HCT116 (cell line): Measurements from ENCODE around the gene MRPL24. TPM values are rescaled to one million over a fixed set of nuclear protein-coding genes. Genes with fewer than 3 reads are reported as not detected.
A peak's percentile ranks its signal among the peaks of the same experiment; 100 is the strongest.

Experiments used
- ATAC-seq: fragments of 200-7000 bp; cut with Tn5 transposase; 2 replicates; pipeline ENCODE4 v1.9.1; 2020; ENCODE audit warnings: mild to moderate bottlenecking, moderate library complexity
- BruUV-seq: library from RNA; stranded (reverse); fragments of 400-500 nt; replicated peaks from 2 replicates; lab custom pipeline; 2021; lab: Mats Ljungman, UMichigan
- CTCF ChIA-PET: fragments of 300-600 bp; sonication (Branson Sonifier 250); formaldehyde crosslinking; loops from one replicate; lab custom pipeline; 2021; ENCODE audit warnings: antibody characterized with exemption; lab: Charles Lee
- POLR2A ChIA-PET: fragments of 300-600, 350-600 bp; sonication (Branson Sonifier 250); formaldehyde crosslinking; loops from one replicate; lab custom pipeline; 2021; ENCODE audit warnings: antibody characterized with exemption; lab: Charles Lee
- RAD21 ChIA-PET, 2 experiments: fragments of 300-600 bp; sonication (Branson Sonifier 250); formaldehyde crosslinking; loops; one replicate each; lab custom pipeline; 2023; ENCODE audit warnings: low total read pairs in 2 of 2; ENCODE audit not compliant: uncharacterized antibody in 2 of 2, unreplicated experiment in 2 of 2, low non-redundant PET in 1 of 2; lab: Charles Lee
- DNase-seq: peaks from one replicate; pipeline ENCODE4 v3.0.0-alpha.2; 2010; ENCODE audit warnings: low read depth, low spot score
- H2AFZ ChIP-seq: fragments of 200-600 bp; shearing (Covaris generic), sonication (generic); 2 replicates; pipeline ENCODE4 v1.6.1; 2017; ENCODE audit warnings: low read depth, mixed run types, mixed read lengths, antibody characterized with exemption, low read length; ENCODE audit not compliant: poor library complexity, severe bottlenecking
- H3K27ac ChIP-seq: 2 replicates; pipeline ENCODE4 v1.5.1; 2012; ENCODE audit warnings: low read depth, low read length
- H3K27me3 ChIP-seq: fragments of 200-600 bp; sonication (generic); 2 replicates; pipeline ENCODE4 v1.6.1; 2016; ENCODE audit warnings: mixed run types, low read length, mixed read lengths; ENCODE audit not compliant: insufficient read depth
- H3K36me3 ChIP-seq, 2 experiments: fragments of 200-500 bp in 1 of 2; fragments of 200-600 bp in 1 of 2; sonication (Bioruptor generic) in 1 of 2; sonication (generic) in 1 of 2; 2 replicates each; pipeline versions ENCODE4 v1.5.1 to v1.6.1; 2014 to 2016; ENCODE audit warnings: low read length in 2 of 2, inconsistent platforms in 1 of 2, mixed read lengths in 1 of 2, mixed run types in 1 of 2; ENCODE audit not compliant: insufficient read depth in 2 of 2, control insufficient read depth in 1 of 2
- H3K4me1 ChIP-seq, 2 experiments: fragments of 200-600 bp in 1 of 2; sonication (generic) in 1 of 2; 2 replicates each; pipeline versions ENCODE4 v1.5.1 to v1.6.1; 2012 to 2017; ENCODE audit warnings: low read length in 2 of 2, inconsistent platforms in 1 of 2, mild to moderate bottlenecking in 1 of 2, mixed read lengths in 1 of 2, mixed run types in 1 of 2, moderate library complexity in 1 of 2; ENCODE audit not compliant: insufficient read depth in 2 of 2, control insufficient read depth in 1 of 2
- H3K4me2 ChIP-seq: fragments of 200-600 bp; sonication (generic); 2 replicates; pipeline ENCODE4 v1.6.1; 2017; ENCODE audit warnings: mixed run types, low read length, mixed read lengths
- H3K4me3 ChIP-seq, 2 experiments: fragments of 200-600 bp in 1 of 2; sonication (generic) in 1 of 2; replicated peaks in 1 of 2; 2 replicates each; pipeline ENCODE4 v1.5.1; 2011 to 2016; ENCODE audit warnings: low read length in 2 of 2, control low read depth in 1 of 2, low read depth in 1 of 2, mild to moderate bottlenecking in 1 of 2, mixed read lengths in 1 of 2, mixed run types in 1 of 2
- H3K79me2 ChIP-seq: fragments of 200-600 bp; sonication (generic); 2 replicates; pipeline ENCODE4 v1.6.1; 2017; ENCODE audit warnings: mild to moderate bottlenecking, mixed run types, low read length, moderate library complexity, mixed read lengths; ENCODE audit not compliant: insufficient read depth
- H3K9ac ChIP-seq: fragments of 200-600 bp; sonication (generic); 2 replicates; pipeline ENCODE4 v1.6.1; 2016; ENCODE audit warnings: low read length, mixed read lengths
- H3K9me2 ChIP-seq: fragments of 200-600 bp; sonication (generic), shearing (Covaris generic); 2 replicates; pipeline ENCODE4 v1.6.1; 2017; ENCODE audit warnings: mixed run types, mild to moderate bottlenecking, moderate library complexity; ENCODE audit not compliant: insufficient read depth
- H3K9me3 ChIP-seq, 2 experiments: fragments of 200-500 bp in 1 of 2; fragments of 200-600 bp in 1 of 2; sonication (Bioruptor generic) in 1 of 2; sonication (generic) in 1 of 2; 2 replicates each; pipeline ENCODE4 v1.6.1; 2014 to 2017; ENCODE audit warnings: low read length in 2 of 2, mixed read lengths in 2 of 2, inconsistent platforms in 1 of 2, low read depth in 1 of 2, mild to moderate bottlenecking in 1 of 2, mixed run types in 1 of 2, moderate library complexity in 1 of 2; ENCODE audit not compliant: control insufficient read depth in 1 of 2, insufficient read depth in 1 of 2
- H4K20me1 ChIP-seq: fragments of 200-600 bp; sonication (generic), shearing (Covaris generic); 2 replicates; pipeline ENCODE4 v1.6.1; 2017; ENCODE audit warnings: mixed run types, mild to moderate bottlenecking, moderate library complexity; ENCODE audit not compliant: insufficient read depth
- EGR1 ChIP-seq: IDR thresholded peaks from 2 replicates; pipeline ENCODE4 v1.6.1; 2012; ENCODE audit warnings: low read depth
- ELF1 ChIP-seq: IDR thresholded peaks from 2 replicates; pipeline ENCODE4 v1.6.1; 2012; ENCODE audit warnings: low read depth, borderline replicate concordance
- POLR2AphosphoS5 ChIP-seq: IDR thresholded peaks from 2 replicates; pipeline ENCODE4 v1.6.1; 2011; ENCODE audit warnings: mild to moderate bottlenecking, low read depth, low read length, moderate library complexity
- RAD21 ChIP-seq: IDR thresholded peaks from 2 replicates; pipeline ENCODE4 v1.6.1; 2012; ENCODE audit warnings: low read depth, mild to moderate bottlenecking
- SP1 ChIP-seq: IDR thresholded peaks from 2 replicates; pipeline ENCODE4 v1.6.1; 2012; ENCODE audit warnings: low read depth
- YY1 ChIP-seq: IDR thresholded peaks from 2 replicates; pipeline ENCODE4 v1.6.1; 2011; ENCODE audit warnings: low read length, low read depth, moderate library complexity, mild to moderate bottlenecking; ENCODE audit not compliant: insufficient replicate concordance; ENCODE audit errors: extremely low read depth
- intact Hi-C: fragments of 100-400 bp; cut with micrococcal nuclease; formaldehyde crosslinking; loops from 2 replicates; pipeline ENCODE4 v1.10.0; 2022
- total RNA-seq: library from RNA; stranded (reverse); gene quantifications from one replicate; pipeline ENCODE4 v1.2.1, GENCODE V29; 2021; ENCODE audit not compliant: unreplicated experiment
- TF ChIP-seq, protein P1 (sequence below): IDR thresholded peaks from 2 replicates; pipeline ENCODE4 v1.6.1; 2012
- TF ChIP-seq, protein P2 (sequence below), 3 experiments: fragments of 200-600 bp in 1 of 3; sonication (generic) in 1 of 3; IDR thresholded peaks in 2 of 3; conservative IDR thresholded peaks in 1 of 3; 2 replicates each; pipeline ENCODE4 v1.5.1; 2012 to 2017; ENCODE audit warnings: low read depth in 2 of 3, low read length in 2 of 3, antibody characterized with exemption in 1 of 3, borderline replicate concordance in 1 of 3, control low read depth in 1 of 3, mild to moderate bottlenecking in 1 of 3, mixed read lengths in 1 of 3, mixed run types in 1 of 3, moderate library complexity in 1 of 3; ENCODE audit not compliant: insufficient read depth in 1 of 3
- TF ChIP-seq, protein P3 (sequence below): IDR thresholded peaks from 2 replicates; pipeline ENCODE4 v1.6.1; 2012

MRPL24 gene
- total RNA-seq, 1 experiment from 2014 or later: 111 TPM

DNA sequence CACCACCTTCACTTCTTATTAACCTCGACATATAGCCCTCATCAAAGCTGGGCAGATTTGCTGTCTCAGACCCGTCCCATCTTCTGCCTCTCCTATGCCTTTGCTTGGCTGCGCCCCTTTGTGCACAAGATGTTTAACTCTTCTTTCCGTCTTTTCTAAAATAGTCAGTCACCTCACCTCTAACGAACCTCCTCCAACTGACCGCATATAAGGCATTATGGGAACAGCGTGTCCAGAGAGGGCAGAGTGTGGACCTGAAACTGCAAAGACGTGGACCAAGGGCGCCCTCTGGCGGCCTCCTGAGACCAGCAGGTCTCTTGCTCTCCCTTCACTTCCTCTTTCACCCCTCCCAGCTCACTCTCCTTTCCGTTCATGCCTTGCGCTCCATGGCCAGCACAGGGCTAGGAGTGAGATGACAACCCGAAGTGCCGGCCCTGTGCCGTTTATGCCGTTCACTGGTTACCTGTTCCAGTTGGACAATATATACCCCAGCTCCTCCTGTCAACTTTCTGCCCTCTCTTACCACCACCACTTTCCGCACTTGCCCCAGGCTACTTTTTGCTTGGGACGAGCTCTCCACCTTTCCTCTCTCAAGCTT lies 15.1 kb downstream of the MRPL24 start:
- Histone ChIP-seq H4K20me1 (peaks cover 22% of the 10 kb centered on the region; the same call in 1 of the 2 replicates), H3K4me3 (peak overlapping the region; percentile 92 to 93), H3K27me3 (no peaks in the 10 kb centered on the region), H3K9ac (peak overlapping the region; percentile 93), H3K79me2 (peaks cover 83% of the 10 kb centered on the region)
- ChIA-PET POLR2A (interaction anchor here (0.6 to 4.9 kb wide), 14 partner anchors 13 to 134 kb away, joined by 3 to 69 read pairs (median 4); partner anchors contain the start of genes CRABP2, MRPL24 and PRCC), RAD21 (interaction anchor here (0.6 to 3.1 kb wide), 14 partner anchors 15 to 203 kb away, joined by 3 to 67 read pairs (median 5); partner anchors contain the start of genes CRABP2 (in 2 of the 2), NTRK1 (in 2 of the 2) and MRPL24 (in 1 of the 2))
- peak; percentile 83 for DNase-seq
- no peak for TF ChIP-seq RAD21
- TF ChIP-seq, protein P1, sequence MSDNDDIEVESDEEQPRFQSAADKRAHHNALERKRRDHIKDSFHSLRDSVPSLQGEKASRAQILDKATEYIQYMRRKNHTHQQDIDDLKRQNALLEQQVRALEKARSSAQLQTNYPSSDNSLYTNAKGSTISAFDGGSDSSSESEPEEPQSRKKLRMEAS: no peak
- TF ChIP-seq, protein P2, sequence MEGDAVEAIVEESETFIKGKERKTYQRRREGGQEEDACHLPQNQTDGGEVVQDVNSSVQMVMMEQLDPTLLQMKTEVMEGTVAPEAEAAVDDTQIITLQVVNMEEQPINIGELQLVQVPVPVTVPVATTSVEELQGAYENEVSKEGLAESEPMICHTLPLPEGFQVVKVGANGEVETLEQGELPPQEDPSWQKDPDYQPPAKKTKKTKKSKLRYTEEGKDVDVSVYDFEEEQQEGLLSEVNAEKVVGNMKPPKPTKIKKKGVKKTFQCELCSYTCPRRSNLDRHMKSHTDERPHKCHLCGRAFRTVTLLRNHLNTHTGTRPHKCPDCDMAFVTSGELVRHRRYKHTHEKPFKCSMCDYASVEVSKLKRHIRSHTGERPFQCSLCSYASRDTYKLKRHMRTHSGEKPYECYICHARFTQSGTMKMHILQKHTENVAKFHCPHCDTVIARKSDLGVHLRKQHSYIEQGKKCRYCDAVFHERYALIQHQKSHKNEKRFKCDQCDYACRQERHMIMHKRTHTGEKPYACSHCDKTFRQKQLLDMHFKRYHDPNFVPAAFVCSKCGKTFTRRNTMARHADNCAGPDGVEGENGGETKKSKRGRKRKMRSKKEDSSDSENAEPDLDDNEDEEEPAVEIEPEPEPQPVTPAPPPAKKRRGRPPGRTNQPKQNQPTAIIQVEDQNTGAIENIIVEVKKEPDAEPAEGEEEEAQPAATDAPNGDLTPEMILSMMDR (IDR thresholded peaks at IDR 0.05 in 2 of 3, conservative IDR thresholded peaks at IDR 0.05 in 1 of 3; ENCODE audit: borderline replicate concordance in 1 of 3, insufficient read depth in 1 of 3, low read depth in 2 of 3, low read length in 2 of 3): peak in 2 of 3 experiments; percentile 89 to 93; a peak in 4 of 6 replicates
- TF ChIP-seq, protein P3, sequence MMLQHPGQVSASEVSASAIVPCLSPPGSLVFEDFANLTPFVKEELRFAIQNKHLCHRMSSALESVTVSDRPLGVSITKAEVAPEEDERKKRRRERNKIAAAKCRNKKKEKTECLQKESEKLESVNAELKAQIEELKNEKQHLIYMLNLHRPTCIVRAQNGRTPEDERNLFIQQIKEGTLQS: no peak
- no peak for TF ChIP-seq SP1
- TF ChIP-seq EGR1: no peak
- no peak for TF ChIP-seq ELF1
- peak; percentile 64 for TF ChIP-seq YY1
- peak; percentile 53; the same call in 1 of the 2 replicates for TF ChIP-seq POLR2AphosphoS5
- TF ChIP-seq, all 23 proteins: peak for 3
- BruUV-seq: no TSS peak
- CTCF ChIA-PET: interaction anchor here (0.6 to 10.8 kb wide), 41 partner anchors 9 to 225 kb away, joined by 3 to 508 read pairs (median 8); partner anchors contain the start of genes CRABP2, HAPLN2, INSRR and MRPL24
- peak; percentile 59 for ATAC-seq
- intact Hi-C loops: loop anchor here (1.0 kb wide), 6 partner anchors 36 to 203 kb away; partner anchors contain the start of gene NTRK1
- peak overlapping the region; percentile 95 for H3K4me2 ChIP-seq
- H3K36me3 ChIP-seq: peaks cover 29 to 42% of the 10 kb centered on the region in 2 experiments
- H3K9me3 ChIP-seq: no peaks in the 10 kb centered on the region
- peaks cover 24 to 34% of the 10 kb centered on the region in 2 experiments for H3K4me1 ChIP-seq
- H3K27ac ChIP-seq: peak overlapping the region; percentile 81
- H2AFZ ChIP-seq: no peak overlapping the region
- no peaks in the 10 kb centered on the region for H3K9me2 ChIP-seq
